Lung microvascular endothelial cell (primary cell): Measurements from ENCODE around the gene ICE2. TPM values are rescaled to one million over a fixed set of nuclear protein-coding genes. Genes with fewer than 3 reads are reported as not detected.
"Not testable (repeated sequence)": the region's sequence is repeated elsewhere in the genome, so short reads cannot be mapped to it uniquely, and the experiment has no call there.

Experiments used
- DNase-seq, 2 donors: peaks; one replicate each; pipeline versions ENCODE4 v3.0.0 to v3.0.0-alpha.2; 2010; ENCODE audit warnings: low read depth in 2 of 2
- total RNA-seq: library from RNA; depleted of rRNA; stranded (reverse); fragments of >200 nt; gene quantifications from 2 replicates; pipeline ENCODE4 v1.2.1, GENCODE V29; 2014

ICE2 gene
- total RNA-seq, 1 donor from 2014 or later, result 32.7 TPM

DNA sequence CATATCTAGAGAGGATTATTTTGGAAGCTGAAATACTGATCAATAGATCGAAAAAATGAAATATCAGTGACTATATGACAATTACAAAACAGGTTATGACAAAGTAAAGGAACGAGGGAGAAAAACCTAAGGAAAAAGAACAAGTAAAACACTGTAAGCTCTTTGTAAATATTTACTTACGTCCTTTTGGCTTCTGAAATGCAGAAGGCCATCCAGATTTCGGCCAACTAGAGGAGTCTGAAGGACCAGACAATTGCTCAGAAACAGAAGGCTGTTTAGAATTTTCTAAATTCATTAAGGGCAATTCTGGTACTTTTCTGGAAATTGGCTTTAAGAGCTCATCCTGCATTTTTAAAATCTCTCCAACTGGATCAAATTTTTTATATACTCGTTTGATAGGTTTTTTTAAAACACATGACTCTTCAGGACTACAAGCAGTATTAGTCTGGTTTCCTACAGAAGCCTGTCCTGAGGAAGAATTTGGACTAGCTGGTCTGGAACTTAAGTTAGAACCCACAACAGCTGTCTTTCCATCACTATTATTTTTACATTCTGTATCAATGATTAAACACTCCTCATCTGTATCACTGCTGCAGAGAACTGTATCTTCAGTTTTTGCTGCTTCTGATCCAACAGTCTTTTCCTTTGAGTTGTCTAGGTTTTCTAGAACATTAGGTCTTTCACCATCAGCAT is 30.1 kb downstream of the ICE2 start:
- DNase-seq, result no peak

DNA sequence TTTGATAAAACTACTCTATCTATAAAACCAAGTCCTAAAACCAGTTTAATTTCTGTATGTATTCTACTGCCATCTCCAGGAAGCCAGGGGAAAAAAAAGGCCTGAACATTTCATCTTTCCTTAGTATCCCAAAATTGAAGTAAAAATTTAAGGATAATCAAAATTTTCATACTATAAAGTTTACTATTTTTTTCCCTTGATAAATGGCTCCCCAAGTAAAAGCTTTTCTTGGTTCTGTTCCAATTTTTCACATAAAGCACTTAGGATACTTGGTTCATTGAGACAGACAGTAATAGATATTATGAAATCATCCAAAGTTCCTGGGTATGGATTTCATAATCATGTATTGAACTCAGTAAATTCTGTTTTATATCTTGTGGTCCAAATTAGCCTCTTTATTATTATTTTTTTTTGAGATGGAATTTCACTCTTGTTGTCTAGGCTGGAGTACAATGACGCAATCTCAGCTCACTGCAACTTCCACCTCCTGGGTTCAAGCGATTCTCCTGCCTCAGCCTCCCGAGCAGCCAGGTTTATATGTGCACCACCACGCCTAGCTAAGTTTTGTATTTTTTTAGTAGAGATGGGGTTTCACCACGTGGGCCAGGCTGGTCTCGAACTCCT is 34.5 kb downstream of the ICE2 start:
- peak; percentile 49 to 50 for DNase-seq

DNA sequence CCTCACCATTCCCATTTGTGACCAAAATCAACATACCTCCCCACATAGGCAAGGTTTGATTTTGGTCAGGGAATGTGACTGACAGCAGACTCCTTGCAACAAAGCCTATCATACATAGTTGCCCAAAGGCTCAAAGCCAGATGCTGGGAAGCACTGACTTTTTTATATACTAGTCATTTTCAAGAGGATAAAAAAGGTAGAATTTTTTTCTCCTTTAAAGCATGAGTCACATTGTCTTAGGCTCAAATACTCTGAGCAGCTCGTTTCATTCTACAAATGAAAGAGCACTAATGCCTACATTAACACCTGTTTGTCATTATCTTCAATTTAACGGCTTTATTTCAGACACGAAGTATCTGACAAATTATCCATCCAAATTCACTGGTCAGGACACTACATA is 36.2 kb downstream of the ICE2 start:
- DNase-seq, result peak in 1 of 2 donors; percentile 7

DNA sequence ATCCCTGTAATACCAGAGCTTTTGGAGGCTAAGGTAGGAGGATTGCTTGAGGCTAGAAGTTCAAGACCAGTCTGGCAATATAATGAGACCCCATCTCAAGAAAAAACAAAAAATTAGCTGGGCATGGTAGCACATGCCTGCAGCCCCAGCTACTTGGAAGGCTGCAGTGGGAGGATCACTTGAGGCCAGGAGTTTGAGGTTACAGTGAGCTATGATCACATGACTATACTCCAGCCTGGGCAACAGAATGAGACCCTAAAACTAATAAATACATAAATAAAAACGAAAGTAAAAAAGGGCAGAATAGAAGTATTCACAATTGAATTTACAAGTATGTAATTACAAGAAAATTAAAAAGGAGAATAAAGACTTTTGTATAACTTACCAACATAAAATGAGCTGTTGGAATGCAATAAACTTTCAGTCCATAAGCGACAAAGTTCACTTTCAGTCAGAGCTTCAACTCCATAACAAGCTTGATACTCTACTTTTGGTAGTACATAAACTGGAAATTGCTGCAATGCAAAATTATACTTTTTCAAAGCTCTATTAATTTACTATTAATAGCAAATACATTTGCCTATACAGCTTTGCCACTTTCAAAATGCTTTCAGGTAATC is 36.8 kb downstream of the ICE2 start:
- DNase-seq, result no peak

DNA sequence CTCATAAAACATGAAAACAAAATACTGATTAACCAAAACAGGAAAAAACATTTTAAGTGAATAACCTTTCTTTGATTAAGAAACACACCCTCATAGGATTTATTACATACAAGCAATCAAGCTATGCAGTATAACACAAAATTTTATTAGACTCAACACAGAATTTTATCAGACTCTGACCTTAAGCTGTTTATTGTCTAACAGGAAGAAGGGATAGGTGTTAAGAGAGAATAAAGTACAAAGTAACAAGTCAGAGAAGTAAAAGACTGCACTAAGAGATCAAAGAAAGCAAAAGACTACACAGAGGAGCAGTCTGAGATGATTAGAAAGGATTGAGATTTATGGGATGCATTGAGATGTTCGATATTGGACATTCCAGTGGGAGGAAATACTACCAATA is 37.6 kb downstream of the ICE2 start:
- DNase-seq, result no peak

DNA sequence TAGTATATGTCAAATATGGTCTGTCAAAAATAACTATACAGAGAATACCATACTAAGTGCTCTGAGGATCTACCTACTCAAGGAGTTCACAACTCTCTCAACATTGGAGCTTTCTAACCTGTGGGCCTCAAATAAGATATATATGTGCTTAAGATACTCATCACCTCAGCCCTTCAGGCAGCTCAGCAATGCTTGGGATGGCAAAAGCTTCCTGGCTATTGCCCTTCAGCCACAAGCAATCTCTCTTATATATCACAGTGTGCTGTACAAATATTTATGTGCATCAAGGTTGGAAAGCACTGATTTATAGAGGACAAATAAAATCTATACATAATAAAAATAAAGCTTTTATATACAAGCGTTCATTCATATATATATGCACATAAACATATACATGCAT is 40.3 kb downstream of the ICE2 start:
- DNase-seq, result no peak

DNA sequence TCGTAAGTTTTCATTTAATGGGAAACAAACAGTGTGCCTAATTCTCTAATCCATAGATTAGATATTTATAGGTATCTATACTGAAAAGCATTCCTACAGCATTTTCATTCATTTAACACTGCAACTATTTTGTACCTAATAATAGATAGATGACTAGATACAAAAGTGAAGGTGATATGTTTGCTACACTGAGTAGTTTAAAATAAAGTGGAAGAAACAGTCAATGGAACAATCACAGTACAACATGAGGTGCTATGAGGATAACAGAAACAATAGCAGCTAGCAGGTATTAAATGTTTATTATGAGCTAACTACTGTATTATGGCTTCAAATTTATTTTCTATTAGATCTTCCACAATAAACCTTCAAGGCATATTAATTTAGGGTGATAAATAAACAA is 50.0 kb downstream of the ICE2 start:
- DNase-seq, result no peak

DNA sequence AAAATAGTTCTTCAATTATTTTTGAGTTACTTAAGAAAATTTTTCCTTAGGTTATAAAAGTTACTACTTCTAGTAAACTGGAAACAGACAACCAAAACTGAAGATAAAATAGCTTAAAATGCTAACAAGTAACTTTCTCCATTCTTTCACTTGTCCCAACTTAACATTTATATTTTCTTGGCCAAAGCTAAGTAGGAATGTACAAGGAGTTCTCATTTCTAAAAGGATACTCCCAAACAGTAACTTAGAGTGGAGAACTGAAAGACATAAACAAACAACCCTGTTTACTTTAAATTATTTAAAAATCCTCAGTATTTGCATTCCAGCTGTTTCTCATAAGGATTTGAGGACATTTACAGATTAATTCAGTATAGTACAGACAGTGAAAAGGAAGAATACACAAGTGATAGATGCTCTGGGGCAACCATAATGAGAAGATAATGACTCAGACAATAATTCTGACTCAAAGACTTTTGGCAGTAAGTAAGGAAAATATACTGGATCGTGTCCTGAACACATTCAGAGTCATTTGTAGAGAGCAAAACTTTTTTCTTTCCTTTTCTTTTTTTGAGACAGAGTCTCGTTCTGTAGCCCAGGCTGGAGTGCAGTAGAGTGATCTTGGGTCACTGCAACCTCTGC is 52.0 kb downstream of the ICE2 start:
- DNase-seq, result peak in 1 of 2 donors; percentile 66

DNA sequence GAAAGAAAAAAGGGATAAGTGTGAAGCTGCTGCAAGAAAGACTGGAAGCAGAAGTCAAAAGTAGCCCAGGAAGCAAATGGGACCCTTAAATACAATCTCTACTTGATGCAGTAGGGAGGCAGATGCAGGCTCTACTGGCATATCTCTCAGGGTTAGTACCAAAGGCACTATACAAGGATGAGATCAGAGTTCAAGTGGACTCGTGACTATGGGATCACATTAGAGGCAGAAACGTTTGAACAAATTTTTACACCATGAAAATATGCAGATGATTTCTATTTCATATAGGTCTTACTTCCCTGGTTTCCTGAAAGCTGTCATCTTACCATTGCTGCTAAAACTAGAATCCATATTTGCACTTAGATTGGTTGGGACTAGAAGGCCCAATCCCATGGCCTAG is 53.5 kb downstream of the ICE2 start:
- no peak for DNase-seq

DNA sequence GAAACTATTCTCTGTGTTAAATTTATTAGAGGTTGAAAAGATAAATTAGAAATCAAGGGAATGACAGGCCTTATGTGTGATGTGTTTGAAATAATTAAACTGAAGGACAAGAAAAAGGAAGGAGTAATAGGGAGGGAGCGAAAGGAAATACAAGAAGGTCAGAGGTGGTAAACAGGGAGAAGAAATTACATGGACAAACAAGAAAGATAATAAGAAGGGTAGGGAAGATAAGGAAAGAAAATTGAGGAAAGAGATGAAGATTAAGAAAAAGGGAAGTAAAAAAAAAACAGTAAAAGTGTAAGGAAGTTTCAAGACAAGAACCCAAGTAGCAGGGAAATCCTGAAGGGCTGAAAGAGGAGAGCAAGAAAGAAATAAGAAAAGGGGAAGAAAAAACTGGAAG is 54.9 kb downstream of the ICE2 start:
- no peak for DNase-seq

DNA sequence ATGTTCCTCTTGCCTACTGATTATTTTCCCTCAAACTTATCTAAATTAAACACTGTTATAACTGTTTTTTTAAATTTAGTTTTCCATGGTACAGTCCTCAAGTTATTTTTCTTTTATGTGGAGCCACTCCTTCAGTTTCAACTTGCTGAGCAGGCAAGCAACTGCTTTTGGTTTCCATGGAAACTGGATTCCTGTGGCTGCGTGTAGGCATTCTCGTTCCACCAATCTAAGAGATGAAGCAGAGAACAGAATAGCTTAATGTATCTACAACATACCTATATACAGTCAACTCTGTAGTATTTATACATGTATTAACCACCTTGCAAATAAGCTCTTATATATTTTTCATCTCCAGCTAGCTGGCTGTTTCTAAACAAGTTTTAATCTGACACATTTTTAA is 55.4 kb downstream of the ICE2 start:
- peak; percentile 69 to 86 for DNase-seq

DNA sequence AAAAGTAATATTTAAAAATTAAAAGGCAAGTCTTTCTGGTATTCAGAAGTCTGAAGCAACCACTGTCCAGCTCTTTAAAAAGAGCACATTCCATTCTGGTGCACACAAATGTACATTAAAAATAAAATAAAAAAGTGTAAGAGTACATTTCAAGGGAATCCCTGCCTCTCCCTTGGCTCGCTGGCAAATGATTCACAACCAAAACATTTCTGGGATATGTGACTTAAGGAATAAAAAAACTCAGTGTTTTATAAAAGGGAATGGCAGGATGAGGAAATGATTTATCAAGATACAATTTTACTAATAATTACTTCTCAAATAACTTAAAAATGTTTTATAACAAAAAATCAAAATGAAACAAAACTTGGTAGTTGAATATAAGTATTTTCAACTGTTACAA is 57.4 kb downstream of the ICE2 start:
- DNase-seq, result peak in 1 of 2 donors; percentile 78

DNA sequence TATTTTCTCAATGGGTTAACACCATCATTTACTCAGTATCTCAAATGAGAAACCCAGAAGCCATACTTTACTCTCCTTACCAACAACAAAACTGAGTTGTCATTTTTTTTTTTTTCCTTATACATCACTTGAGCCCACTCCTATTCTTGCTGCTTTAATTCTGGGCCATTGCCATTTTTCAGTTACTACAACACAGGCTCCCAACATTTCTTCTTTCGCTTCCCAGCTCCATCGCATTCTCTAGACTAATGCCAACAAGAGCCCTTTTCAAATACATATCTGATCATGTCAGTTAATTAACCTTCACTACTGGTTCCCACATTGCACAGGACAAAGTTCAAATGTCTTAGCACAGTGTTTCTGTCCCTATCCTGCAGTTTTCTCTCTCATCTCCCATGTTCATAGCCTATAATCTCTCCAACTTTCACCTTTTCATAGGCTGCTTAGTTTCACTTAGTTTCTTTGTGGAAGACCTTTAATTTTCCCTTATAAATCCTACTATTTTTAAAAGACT is 58.7 kb downstream of the ICE2 start:
- no peak for DNase-seq

DNA sequence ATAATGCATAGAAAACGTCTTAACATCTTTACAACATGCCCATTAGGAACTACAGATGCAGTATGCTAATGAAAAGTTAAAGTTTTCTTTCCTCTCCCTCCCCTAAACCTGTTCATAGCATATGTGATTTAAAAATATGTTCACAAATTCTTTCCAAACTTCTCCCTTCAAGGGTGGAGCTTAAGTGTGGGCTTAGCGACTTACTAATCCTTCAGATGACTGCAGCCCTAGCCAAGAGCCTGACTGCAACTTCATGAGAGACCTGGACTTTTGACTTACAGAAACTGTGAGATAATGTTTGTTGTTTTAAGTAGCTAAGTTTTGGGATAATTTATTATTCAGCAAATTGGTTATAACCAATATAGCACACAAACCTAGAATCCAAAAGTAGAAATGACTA is 59.2 kb downstream of the ICE2 start:
- no peak for DNase-seq

DNA sequence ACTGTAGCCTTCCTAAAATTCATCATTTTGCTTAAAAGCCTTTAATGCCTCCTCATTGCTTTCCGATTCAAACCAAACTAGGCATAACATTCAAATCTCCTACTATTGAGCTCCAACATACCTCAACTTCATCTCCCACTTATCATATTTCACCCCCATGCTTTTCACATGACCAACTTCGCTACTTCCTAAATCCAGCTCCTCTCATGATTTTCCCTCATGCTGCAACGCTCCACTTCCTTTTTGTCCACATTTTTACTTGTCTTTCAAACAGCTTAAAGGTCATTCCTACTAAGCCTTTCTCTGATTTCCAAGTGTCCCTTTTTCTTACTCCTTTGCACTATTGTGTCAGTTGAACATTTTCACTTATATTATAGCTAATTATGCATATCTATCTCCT is 60.8 kb downstream of the ICE2 start:
- no peak for DNase-seq

DNA sequence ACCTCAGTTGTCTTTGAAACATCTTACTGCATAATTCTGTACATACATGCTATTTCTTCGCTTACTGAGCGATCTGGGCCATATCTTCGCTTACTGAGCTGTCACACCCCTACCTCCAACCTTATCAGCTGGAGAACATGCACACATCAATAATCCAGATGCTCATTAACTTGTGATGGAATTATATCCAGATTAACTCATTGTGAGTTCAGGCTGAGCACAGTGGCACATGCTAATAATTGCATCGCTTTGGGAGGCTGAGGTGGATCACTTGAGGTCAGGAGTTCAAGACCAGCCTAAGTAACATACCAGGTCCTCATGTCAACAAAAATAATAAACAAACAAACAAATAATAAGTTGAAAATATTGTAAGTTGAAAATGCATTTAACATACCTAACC is 61.8 kb downstream of the ICE2 start:
- no peak for DNase-seq

DNA sequence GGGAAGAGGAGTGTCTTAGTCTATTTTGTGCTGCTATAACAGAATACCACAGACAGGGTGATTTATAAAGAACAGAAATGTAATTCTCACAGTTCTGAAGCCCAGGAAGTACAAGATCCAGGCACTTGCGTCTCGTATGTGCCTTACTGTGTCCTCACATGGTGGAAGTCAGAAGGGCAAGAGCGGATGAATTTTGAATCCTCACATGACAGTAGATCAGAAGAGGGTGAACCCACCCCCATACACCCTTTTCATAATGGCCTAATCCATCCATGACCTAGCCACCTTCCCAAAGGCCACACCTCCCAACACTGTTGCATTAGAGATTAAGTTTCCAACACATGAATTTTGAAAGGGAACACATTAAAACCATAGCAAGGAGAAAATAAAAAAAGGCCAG is 62.5 kb downstream of the ICE2 start:
- no peak for DNase-seq

DNA sequence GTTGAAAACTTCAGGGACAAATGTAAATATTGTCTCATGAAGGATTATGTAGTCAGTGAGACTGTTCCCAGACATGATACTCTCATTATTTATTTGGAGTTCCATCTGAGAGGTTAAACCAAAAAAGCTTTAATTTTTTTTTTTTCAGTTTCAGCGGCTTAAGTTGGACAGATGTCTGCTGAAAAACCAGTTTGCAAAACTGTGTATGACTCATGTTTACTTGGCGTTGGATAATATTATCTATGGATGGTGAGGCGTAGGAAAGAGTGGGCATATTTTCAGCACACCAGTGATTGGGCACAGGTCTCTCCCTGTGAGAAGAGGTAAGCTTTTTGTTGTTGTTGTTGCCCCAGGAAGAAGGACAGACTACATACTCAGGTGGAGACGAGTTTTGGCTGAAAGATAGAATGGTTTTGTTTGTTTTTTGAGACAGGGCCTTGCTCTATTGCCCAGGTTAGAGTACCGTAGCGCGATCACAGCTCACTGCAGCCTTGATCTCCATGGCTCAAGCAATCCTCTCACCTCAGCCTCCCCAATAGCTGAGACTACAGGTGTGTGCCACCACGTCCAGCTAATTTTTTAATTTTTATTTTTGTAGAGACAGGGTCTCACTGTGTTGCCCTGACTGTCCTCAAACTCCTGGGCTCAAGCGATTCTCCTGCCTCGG is 64.8 kb downstream of the ICE2 start:
- peak in 1 of 2 donors; percentile 41 for DNase-seq

DNA sequence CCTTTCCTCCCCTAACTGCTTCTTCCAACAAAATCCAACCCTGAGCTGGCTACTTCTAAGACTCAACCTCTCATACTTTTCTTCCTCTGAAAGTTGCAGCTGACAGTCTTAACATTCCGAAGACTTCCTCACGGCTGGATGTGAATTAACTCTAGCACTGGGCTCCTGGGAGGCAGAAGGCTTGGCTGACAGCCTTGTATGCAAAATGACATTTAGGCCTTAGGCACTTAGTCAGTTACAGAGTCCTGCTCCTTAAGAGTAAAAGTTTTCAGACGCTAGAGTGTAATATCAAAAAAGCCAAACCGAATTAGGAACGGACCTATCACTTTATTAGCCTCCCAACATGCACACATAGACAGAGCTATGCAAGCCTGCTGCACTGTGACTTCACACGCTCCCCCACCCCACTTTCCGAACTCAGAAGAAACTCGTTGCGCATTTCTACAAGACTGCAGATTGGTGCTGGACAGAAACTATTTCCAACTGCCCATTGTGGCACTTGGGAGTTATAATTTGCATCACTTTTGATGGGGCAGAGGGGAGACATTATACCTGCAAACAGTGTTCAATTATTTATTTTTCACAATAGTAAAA is 65.6 kb downstream of the ICE2 start:
- DNase-seq, result no peak

DNA sequence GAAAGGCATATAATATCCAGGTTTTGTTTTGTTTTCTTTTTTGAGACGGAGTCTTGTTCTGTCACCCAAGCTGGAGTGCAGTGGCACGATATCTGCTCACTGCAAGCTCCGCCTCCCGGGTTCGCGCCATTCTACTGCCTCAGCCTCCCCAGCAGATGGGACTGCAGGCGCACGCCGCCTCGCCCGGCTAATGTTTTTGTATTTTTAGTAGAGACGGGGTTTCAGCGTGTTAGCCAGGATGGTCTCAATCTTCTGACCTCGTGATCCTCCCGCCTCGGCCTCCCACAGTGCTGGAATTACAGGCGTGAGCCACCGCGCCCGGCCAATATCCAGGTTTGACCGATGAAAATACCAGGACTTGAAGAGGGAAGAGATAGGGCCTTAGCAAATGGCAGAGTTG is 66.1 kb downstream of the ICE2 start:
- not testable (repeated sequence) for DNase-seq

DNA sequence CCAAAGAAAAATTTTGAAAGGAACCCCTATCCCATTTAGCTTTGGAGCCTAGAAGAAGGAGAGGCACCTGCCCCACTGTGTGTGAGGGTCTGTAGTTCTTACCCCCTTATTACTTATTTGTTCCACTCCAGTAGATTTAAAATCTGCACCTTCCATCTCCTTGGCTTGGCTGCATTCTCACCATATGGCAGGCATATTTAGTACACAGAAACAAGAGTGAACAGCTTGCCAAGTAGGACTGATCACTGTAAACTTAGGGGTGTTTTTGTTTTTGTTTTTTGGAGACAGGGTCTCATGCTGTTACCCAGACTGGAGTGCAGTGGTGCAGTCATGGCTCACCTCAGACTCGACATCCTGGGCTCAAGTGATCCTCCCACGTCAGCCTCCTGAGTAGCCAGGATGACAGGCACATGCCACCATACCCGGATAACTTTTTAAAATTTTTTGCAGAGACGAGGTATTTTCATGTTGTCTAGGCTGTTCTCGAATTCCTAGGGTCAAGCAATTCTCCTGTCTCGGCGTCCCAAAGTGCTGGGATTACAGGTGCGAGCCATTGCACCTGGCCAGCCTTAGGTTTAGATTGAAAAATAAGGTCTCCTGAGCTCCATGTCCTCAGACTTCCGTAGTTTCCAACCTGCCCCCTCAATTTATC is 67.0 kb downstream of the ICE2 start:
- DNase-seq, result no peak
